A673 (cell line): ENCODE measurements around the gene USP25.

Experiments used
- EZH2 ChIP-seq: fragments of 200-600 bp; sonication (generic); IDR thresholded peaks from 2 replicates; pipeline ENCODE4 v1.6.1; 2017; ENCODE audit warnings: borderline replicate concordance, low read depth, mild to moderate bottlenecking, mixed read lengths, antibody characterized with exemption, low read length; ENCODE audit not compliant: poor library complexity, severe bottlenecking
- TF ChIP-seq, protein P1 (sequence below): fragments of 300-800, 200-600 bp; sonication (generic); conservative IDR thresholded peaks from 2 replicates; pipeline ENCODE4 v1.5.1; 2017; ENCODE audit warnings: low read depth, mild to moderate bottlenecking, antibody characterized with exemption, low read length, moderate library complexity, mixed read lengths

DNA sequence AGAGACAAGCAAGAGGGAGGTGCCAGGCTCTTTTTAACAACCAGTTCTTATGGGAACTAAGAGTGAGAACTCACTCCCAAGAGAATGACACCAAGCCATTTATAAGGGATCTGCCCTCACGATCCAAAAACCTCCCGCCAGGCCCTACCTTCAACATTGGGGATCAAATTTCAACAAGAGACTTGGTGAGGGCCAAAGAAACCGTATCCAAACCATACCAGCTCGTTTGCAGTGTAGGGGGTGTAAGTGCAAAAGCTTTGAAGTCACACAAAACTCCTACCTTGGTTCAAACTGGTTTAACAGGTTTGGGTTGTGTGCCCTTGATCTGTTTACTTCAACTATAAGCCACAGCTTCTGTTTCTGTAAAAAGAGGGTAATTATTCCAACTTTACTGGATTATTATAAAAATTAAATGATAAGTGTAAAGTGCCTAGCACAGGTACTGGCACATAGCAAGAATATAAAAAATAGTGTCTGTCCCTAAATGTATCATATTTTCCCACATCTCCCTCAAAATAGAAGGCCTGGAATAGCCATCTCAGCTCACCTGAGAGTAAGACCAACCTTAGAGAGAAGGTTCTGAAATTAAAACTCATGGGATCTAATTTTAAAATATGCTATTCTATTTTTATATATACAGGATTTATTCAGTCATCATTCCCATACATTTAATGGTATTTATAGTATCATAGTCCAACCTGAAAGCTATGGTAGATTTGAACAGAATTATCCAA is 7.0 kb upstream of the USP25 start:
- TF ChIP-seq, protein P1, sequence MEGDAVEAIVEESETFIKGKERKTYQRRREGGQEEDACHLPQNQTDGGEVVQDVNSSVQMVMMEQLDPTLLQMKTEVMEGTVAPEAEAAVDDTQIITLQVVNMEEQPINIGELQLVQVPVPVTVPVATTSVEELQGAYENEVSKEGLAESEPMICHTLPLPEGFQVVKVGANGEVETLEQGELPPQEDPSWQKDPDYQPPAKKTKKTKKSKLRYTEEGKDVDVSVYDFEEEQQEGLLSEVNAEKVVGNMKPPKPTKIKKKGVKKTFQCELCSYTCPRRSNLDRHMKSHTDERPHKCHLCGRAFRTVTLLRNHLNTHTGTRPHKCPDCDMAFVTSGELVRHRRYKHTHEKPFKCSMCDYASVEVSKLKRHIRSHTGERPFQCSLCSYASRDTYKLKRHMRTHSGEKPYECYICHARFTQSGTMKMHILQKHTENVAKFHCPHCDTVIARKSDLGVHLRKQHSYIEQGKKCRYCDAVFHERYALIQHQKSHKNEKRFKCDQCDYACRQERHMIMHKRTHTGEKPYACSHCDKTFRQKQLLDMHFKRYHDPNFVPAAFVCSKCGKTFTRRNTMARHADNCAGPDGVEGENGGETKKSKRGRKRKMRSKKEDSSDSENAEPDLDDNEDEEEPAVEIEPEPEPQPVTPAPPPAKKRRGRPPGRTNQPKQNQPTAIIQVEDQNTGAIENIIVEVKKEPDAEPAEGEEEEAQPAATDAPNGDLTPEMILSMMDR, result no peak
- no peak for TF ChIP-seq EZH2
